ENCODE measurements around the gene CMTM6. TPM values are rescaled to one million over a fixed set of nuclear protein-coding genes. Genes with fewer than 3 reads are reported as not detected.
"Not testable (repeated sequence)": the region's sequence is repeated elsewhere in the genome, so short reads cannot be mapped to it uniquely, and the experiment has no call there.

CMTM6 gene
- total RNA-seq, 4 donors from 2014 or later = 36.0 to 131 (median 110) TPM

DNA sequence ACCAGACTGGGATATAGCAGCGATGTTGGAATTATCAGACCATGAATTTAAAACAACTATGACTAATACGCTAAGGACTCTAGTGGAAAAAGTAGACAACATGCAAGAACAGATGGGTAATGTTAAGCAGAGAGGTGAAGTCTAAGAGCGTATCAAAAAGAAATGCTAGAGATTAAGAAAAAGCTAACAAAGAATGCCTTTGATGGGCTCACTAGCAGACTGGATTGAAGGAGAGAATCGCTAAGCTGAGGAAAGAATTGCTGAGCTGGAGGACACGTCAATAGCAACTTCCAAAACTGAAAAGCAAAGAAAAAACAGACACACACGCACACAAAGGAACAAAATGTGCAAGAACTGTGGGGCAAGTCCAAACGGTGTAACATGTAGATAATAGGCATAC is 20.0 kb upstream of the CMTM6 start:
- TF ChIP-seq, protein P1, sequence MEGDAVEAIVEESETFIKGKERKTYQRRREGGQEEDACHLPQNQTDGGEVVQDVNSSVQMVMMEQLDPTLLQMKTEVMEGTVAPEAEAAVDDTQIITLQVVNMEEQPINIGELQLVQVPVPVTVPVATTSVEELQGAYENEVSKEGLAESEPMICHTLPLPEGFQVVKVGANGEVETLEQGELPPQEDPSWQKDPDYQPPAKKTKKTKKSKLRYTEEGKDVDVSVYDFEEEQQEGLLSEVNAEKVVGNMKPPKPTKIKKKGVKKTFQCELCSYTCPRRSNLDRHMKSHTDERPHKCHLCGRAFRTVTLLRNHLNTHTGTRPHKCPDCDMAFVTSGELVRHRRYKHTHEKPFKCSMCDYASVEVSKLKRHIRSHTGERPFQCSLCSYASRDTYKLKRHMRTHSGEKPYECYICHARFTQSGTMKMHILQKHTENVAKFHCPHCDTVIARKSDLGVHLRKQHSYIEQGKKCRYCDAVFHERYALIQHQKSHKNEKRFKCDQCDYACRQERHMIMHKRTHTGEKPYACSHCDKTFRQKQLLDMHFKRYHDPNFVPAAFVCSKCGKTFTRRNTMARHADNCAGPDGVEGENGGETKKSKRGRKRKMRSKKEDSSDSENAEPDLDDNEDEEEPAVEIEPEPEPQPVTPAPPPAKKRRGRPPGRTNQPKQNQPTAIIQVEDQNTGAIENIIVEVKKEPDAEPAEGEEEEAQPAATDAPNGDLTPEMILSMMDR (IDR thresholded peaks at IDR 0.05) = no peak
- no peak for TF ChIP-seq POLR2A (IDR thresholded peaks at IDR 0.05)
- no peak for TF ChIP-seq POLR2AphosphoS5 (IDR thresholded peaks at IDR 0.05)
- TF ChIP-seq EP300 (IDR thresholded peaks at IDR 0.05) = no peak
- no peak overlapping the region for H3K27ac ChIP-seq
- WGBS = 76% methylated on average over 7 of the region's 7 CpGs
- H3K4me3 ChIP-seq = no peak overlapping the region
- no peaks in the 10 kb centered on the region for H3K9me3 ChIP-seq
- H3K27me3 ChIP-seq = no peaks in the 10 kb centered on the region
- peaks cover 44% of the 10 kb centered on the region for H3K36me3 ChIP-seq
- no peak for DNase-seq (ENCODE audit: low spot score in 2 of 2)
- no peaks in the 10 kb centered on the region for H3K4me1 ChIP-seq

- not testable (repeated sequence) for H3K4me3 ChIP-seq; H3K4me1 ChIP-seq; H3K9me3 ChIP-seq; H3K27ac ChIP-seq; DNase-seq (ENCODE audit: low spot score in 2 of 2); H3K27me3 ChIP-seq
- peaks cover 13% of the 10 kb centered on the region for H3K36me3 ChIP-seq
- WGBS = 87% methylated on average over 5 of the region's 5 CpGs
Observed at GRCh38 chr3:32518921-32519320, 16.3 kb upstream of the CMTM6 start.

- H3K9me3 ChIP-seq; H3K4me3 ChIP-seq; H3K27ac ChIP-seq; H3K4me1 ChIP-seq; H3K36me3 ChIP-seq; DNase-seq (ENCODE audit: low spot score in 2 of 2); H3K27me3 ChIP-seq: not testable (repeated sequence)
- 90% methylated on average over 9 of the region's 9 CpGs for WGBS
Observed at GRCh38 chr3:32516751-32517150, 14.1 kb upstream of the CMTM6 start.

DNA sequence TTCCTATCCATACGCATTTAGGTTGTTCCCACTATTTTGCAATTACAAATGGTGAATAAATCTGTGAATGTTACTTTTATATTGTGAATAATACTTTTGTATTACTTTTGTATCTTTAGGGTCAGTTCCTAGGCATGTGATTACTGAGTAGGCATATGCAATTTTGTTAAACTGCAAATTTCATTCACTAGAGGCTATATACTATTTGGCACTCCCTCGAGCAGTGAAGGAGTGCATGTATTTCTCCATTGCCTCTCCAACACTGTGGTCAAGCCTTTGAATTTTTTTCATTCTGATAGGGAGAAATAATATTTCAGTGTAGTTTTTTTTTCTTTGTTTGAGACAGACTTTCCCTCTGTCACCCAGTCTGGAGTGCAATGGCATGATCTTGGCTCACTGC is 8.4 kb upstream of the CMTM6 start:
- Histone ChIP-seq H3K4me1 (no peaks in the 10 kb centered on the region), H3K4me3 (no peak overlapping the region), H3K9me3 (no peaks in the 10 kb centered on the region), H3K27ac (no peak overlapping the region), H3K27me3 (no peaks in the 10 kb centered on the region), H3K36me3 (no peaks in the 10 kb centered on the region)
- no peak for DNase-seq (ENCODE audit: low spot score in 2 of 2)
- TF ChIP-seq, protein P1 (IDR thresholded peaks at IDR 0.05) = no peak
- TF ChIP-seq POLR2AphosphoS5 (IDR thresholded peaks at IDR 0.05) (no peak), POLR2A (IDR thresholded peaks at IDR 0.05) (no peak), EP300 (IDR thresholded peaks at IDR 0.05) (no peak)
- 85% methylated on average over 2 of the region's 2 CpGs for WGBS

DNA sequence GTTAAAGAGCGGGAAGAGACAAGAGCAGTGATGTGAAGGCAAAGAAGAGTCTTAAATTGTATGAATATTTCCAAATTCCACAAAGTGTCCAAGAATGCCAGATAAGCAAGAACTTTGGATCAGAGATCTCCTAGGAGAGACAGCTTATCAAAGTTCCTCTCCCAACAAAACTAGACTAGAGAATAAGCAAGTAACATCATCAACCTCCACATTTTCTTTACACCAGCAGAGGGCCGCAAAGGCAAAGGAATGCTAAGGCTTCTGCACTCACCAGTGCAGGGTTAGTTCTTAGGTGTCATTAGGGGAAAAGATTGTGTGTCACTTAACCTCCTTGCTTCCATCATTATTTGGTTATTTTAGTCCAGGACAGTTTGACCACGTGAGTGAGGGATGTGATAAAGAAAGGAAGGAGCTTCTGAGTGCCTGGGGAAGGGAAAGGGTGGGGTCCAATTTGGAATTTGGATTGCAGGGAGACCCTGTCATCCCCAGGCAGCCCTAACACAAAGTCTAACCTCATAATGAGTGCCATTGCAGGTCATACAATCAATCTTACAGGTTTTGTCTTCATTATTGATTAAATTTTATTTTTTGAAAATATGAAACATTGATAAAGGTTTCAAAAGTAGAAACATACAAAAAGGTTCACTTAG is 7.5 kb upstream of the CMTM6 start:
- WGBS = 30% methylated on average over 3 of the region's 3 CpGs
- DNase-seq (ENCODE audit: low spot score in 2 of 2) = no peak

GRCh38 chr3:32508711-32509110 is 6.1 kb upstream of the CMTM6 start:
- no peak overlapping the region for H3K4me3 ChIP-seq
- WGBS = 56% methylated on average over 7 of the region's 7 CpGs
- no peaks in the 10 kb centered on the region for H3K9me3 ChIP-seq
- no peak for DNase-seq (ENCODE audit: low spot score in 2 of 2)
- H3K27ac ChIP-seq = no peak overlapping the region
- H3K27me3 ChIP-seq = no peaks in the 10 kb centered on the region
- H3K4me1 ChIP-seq = no peaks in the 10 kb centered on the region
- no peaks in the 10 kb centered on the region for H3K36me3 ChIP-seq
- TF ChIP-seq POLR2A (IDR thresholded peaks at IDR 0.05) (no peak), EP300 (IDR thresholded peaks at IDR 0.05) (no peak), POLR2AphosphoS5 (IDR thresholded peaks at IDR 0.05) (no peak)
- TF ChIP-seq, protein P1 (IDR thresholded peaks at IDR 0.05) = no peak

More for the DNA sequence above, 7.5 kb upstream of the CMTM6 start:
- H3K4me1 ChIP-seq = no peaks in the 10 kb centered on the region
- TF ChIP-seq POLR2A (IDR thresholded peaks at IDR 0.05) (no peak), EP300 (IDR thresholded peaks at IDR 0.05) (no peak), POLR2AphosphoS5 (IDR thresholded peaks at IDR 0.05) (no peak)
- TF ChIP-seq, protein P1 (IDR thresholded peaks at IDR 0.05) = peak; percentile 51 to 52
- no peak overlapping the region for H3K4me3 ChIP-seq
- no peaks in the 10 kb centered on the region for H3K27me3 ChIP-seq
- H3K9me3 ChIP-seq = no peaks in the 10 kb centered on the region
- H3K36me3 ChIP-seq = no peaks in the 10 kb centered on the region
- H3K27ac ChIP-seq = no peak overlapping the region
